Measurements from ENCODE around the gene PPP1R12C.

- TF ChIP-seq EZH2 (IDR thresholded peaks at IDR 0.05) (no peak), CTCF (IDR thresholded peaks at IDR 0.05) (no peak), EZH2phosphoT487 (IDR thresholded peaks at IDR 0.05) (no peak)
These were observed 26.9 kb downstream of the PPP1R12C start for GRCh38 chr19:55090564-55090963.

Measured in neural progenitor cell (in vitro differentiated cells).